WTC11 (cell line): ENCODE results near the gene RND1. TPM values are rescaled to one million over a fixed set of nuclear protein-coding genes. Genes with fewer than 3 reads are reported as not detected.

Experiments used
- ATAC-seq: fragments of 200-7000 bp; cut with Tn5 transposase; 2 replicates; pipeline ENCODE4 v1.10.0; 2021; ENCODE audit warnings: mild to moderate bottlenecking, moderate library complexity
- CTCF ChIA-PET: fragments of 300-600 bp; sonication (Branson Sonifier 250); formaldehyde crosslinking; loops from one replicate; lab custom pipeline; 2021; ENCODE audit warnings: antibody characterized with exemption; lab: Charles Lee
- POLR2A ChIA-PET: fragments of 350-600 bp; sonication (Branson Sonifier 250); formaldehyde crosslinking; loops from one replicate; lab custom pipeline; 2021; ENCODE audit warnings: antibody characterized with exemption; lab: Charles Lee
- DNase-seq: peaks from one replicate; pipeline ENCODE4 v3.0.0; 2021; ENCODE audit warnings: low spot score
- H3K27ac Mint-ChIP-seq: 2 replicates; pipeline ENCODE4 v1.8.0; 2021; ENCODE audit warnings: mixed read lengths
- H3K27me3 Mint-ChIP-seq: 2 replicates; pipeline ENCODE4 v1.8.0; 2021; ENCODE audit warnings: low read depth, mild to moderate bottlenecking, moderate library complexity, mixed read lengths
- H3K36me3 Mint-ChIP-seq: 2 replicates; pipeline ENCODE4 v1.8.0; 2021; ENCODE audit warnings: mixed read lengths
- H3K4me1 Mint-ChIP-seq: 2 replicates; pipeline ENCODE4 v1.8.0; 2022; ENCODE audit warnings: mixed read lengths
- H3K4me3 Mint-ChIP-seq: 2 replicates; pipeline ENCODE4 v1.8.0; 2021; ENCODE audit warnings: mild to moderate bottlenecking, moderate library complexity, mixed read lengths
- H3K9me3 Mint-ChIP-seq: 2 replicates; pipeline ENCODE4 v1.8.0; 2021; ENCODE audit warnings: mixed read lengths
- CBFB ChIP-seq: sonication (generic); formaldehyde crosslinking; IDR thresholded peaks from 2 replicates; pipeline ENCODE4 v1.8.1; 2022; ENCODE audit warnings: mild to moderate bottlenecking, low read depth, missing genetic modification reagents
- ELF4 ChIP-seq: sonication (generic); formaldehyde crosslinking; IDR thresholded peaks from 2 replicates; pipeline ENCODE4 v1.8.1; 2022; ENCODE audit warnings: low read depth, mild to moderate bottlenecking, moderate library complexity, missing genetic modification reagents
- ETV6 ChIP-seq: sonication (generic); formaldehyde crosslinking; IDR thresholded peaks from 2 replicates; pipeline ENCODE4 v1.8.1; 2022; ENCODE audit warnings: mild to moderate bottlenecking, missing genetic modification reagents
- FOXK1 ChIP-seq: sonication (generic); formaldehyde crosslinking; IDR thresholded peaks from 2 replicates; pipeline ENCODE4 v1.8.0; 2022; ENCODE audit warnings: mild to moderate bottlenecking, moderate library complexity, missing genetic modification reagents
- GRHL2 ChIP-seq: fragments of 250-450 bp; sonication (Bioruptor Pico); IDR thresholded peaks from 2 replicates; pipeline ENCODE4 v1.8.0; 2022; ENCODE audit warnings: mild to moderate bottlenecking, moderate library complexity; ENCODE audit not compliant: insufficient replicate concordance, severe bottlenecking
- JUN ChIP-seq: sonication (generic); formaldehyde crosslinking; IDR thresholded peaks from 2 replicates; pipeline ENCODE4 v1.8.0; 2023; ENCODE audit warnings: mild to moderate bottlenecking, missing genetic modification reagents
- NFE2L1 ChIP-seq: sonication (generic); formaldehyde crosslinking; IDR thresholded peaks from 2 replicates; pipeline ENCODE4 v1.8.1; 2023; ENCODE audit warnings: missing genetic modification reagents
- NFYB ChIP-seq: sonication (generic); formaldehyde crosslinking; conservative IDR thresholded peaks from 2 replicates; pipeline ENCODE4 v1.8.0; 2022; ENCODE audit warnings: low read depth, missing genetic modification reagents
- NR3C1 ChIP-seq: sonication (generic); formaldehyde crosslinking; conservative IDR thresholded peaks from 2 replicates; pipeline ENCODE4 v1.8.1; 2023; ENCODE audit warnings: low read depth, mild to moderate bottlenecking, missing genetic modification reagents
- OVOL2 ChIP-seq: fragments of 250-450 bp; sonication (Bioruptor Pico); IDR thresholded peaks from 2 replicates; pipeline ENCODE4 v1.9.0; 2021; ENCODE audit warnings: mild to moderate bottlenecking, borderline replicate concordance
- SOX15 ChIP-seq: fragments of 250-450 bp; sonication (Bioruptor Pico); IDR thresholded peaks from 2 replicates; pipeline ENCODE4 v1.9.0; 2021; ENCODE audit warnings: mild to moderate bottlenecking
- TEAD1 ChIP-seq: sonication (generic); formaldehyde crosslinking; IDR thresholded peaks from 2 replicates; pipeline ENCODE4 v1.8.0; 2022; ENCODE audit warnings: mild to moderate bottlenecking, missing genetic modification reagents
- TEAD4 ChIP-seq: sonication (generic); formaldehyde crosslinking; IDR thresholded peaks from 2 replicates; pipeline ENCODE4 v1.8.0; 2022; ENCODE audit warnings: mild to moderate bottlenecking, missing genetic modification reagents
- ZNF138 ChIP-seq: sonication (generic); formaldehyde crosslinking; conservative IDR thresholded peaks from 2 replicates; pipeline ENCODE4 v1.8.1; 2022; ENCODE audit warnings: mild to moderate bottlenecking, moderate library complexity, missing genetic modification reagents
- ZNF263 ChIP-seq: sonication (generic); formaldehyde crosslinking; IDR thresholded peaks from 2 replicates; pipeline ENCODE4 v1.8.1; 2022; ENCODE audit warnings: low read depth, mild to moderate bottlenecking, moderate library complexity, missing genetic modification reagents
- total RNA-seq: library from RNA; stranded (reverse); gene quantifications from 3 replicates; pipeline ENCODE4 v1.2.3, GENCODE V29; 2021
- TF ChIP-seq, protein P1 (sequence below): fragments of 200-600 bp; IDR thresholded peaks from 2 replicates; pipeline ENCODE4 v1.8.0; 2022; ENCODE audit warnings: antibody characterized with exemption
- TF ChIP-seq, protein P2 (sequence below): fragments of 250-450 bp; sonication (Bioruptor Pico); IDR thresholded peaks from 2 replicates; pipeline ENCODE4 v1.9.0; 2021; ENCODE audit warnings: mild to moderate bottlenecking, borderline replicate concordance
- TF ChIP-seq, protein P3 (sequence below): sonication (generic); formaldehyde crosslinking; IDR thresholded peaks from 2 replicates; pipeline ENCODE4 v1.8.1; 2023; ENCODE audit warnings: mild to moderate bottlenecking, missing genetic modification reagents, moderate library complexity
- TF ChIP-seq, protein P4 (sequence below): sonication (generic); formaldehyde crosslinking; IDR thresholded peaks from 2 replicates; pipeline ENCODE4 v1.8.0; 2023; ENCODE audit warnings: missing genetic modification reagents
- TF ChIP-seq, protein P5 (sequence below): sonication (generic); formaldehyde crosslinking; IDR thresholded peaks from 2 replicates; pipeline ENCODE4 v1.8.0; 2022; ENCODE audit warnings: mild to moderate bottlenecking, missing genetic modification reagents
- TF ChIP-seq, protein P6 (sequence below): sonication (generic); formaldehyde crosslinking; IDR thresholded peaks from 2 replicates; pipeline ENCODE4 v1.8.1; 2022; ENCODE audit warnings: missing genetic modification reagents, borderline replicate concordance

RND1 gene
- total RNA-seq, 1 experiment from 2014 or later, result 7.6 TPM

DNA sequence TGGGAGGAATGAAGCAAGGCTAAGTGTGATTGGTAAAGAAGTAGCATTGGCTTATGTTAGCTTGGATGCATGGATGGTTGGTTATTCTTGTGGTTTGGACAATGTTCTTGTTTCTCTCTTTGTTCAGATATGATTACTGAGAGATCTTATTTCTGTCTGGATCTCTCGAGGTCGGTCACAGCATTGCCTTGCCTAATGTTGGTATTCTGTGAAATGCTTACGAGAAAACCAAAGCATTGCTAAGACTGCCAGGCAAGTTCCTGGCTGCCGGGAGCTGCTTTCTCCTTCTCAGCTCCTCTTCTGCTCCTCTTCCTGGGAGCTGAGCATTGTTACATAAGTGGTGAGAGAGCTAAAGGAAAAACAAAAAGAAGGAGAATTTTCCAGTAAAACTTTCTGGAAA lies 7.4 kb upstream of the RND1 start:
- Mint-ChIP-seq H3K9me3 (no peaks in the 10 kb centered on the region), H3K4me1 (no peaks in the 10 kb centered on the region), H3K4me3 (no peak overlapping the region), H3K27ac (no peak overlapping the region), H3K36me3 (no peaks in the 10 kb centered on the region), H3K27me3 (no peaks in the 10 kb centered on the region; the same call in 1 of the 2 replicates)
- no peak for DNase-seq
- ChIA-PET POLR2A (interaction anchor here (1.0 kb wide), 1 partner anchor 10 kb away, joined by 3 read pairs; no protein-coding TSS in a partner anchor), CTCF (interaction anchor here (1.8 to 5.5 kb wide), 4 partner anchors 18 to 115 kb away, joined by 5 to 39 read pairs (median 10); partner anchors contain the start of gene DDX23)
- no peak for ATAC-seq
- TF ChIP-seq SOX15 (CRISPR knock-in tag), result no peak
- TF ChIP-seq NFYB, result no peak
- TF ChIP-seq, protein P1, sequence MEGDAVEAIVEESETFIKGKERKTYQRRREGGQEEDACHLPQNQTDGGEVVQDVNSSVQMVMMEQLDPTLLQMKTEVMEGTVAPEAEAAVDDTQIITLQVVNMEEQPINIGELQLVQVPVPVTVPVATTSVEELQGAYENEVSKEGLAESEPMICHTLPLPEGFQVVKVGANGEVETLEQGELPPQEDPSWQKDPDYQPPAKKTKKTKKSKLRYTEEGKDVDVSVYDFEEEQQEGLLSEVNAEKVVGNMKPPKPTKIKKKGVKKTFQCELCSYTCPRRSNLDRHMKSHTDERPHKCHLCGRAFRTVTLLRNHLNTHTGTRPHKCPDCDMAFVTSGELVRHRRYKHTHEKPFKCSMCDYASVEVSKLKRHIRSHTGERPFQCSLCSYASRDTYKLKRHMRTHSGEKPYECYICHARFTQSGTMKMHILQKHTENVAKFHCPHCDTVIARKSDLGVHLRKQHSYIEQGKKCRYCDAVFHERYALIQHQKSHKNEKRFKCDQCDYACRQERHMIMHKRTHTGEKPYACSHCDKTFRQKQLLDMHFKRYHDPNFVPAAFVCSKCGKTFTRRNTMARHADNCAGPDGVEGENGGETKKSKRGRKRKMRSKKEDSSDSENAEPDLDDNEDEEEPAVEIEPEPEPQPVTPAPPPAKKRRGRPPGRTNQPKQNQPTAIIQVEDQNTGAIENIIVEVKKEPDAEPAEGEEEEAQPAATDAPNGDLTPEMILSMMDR, result no peak
- TF ChIP-seq, protein P2, sequence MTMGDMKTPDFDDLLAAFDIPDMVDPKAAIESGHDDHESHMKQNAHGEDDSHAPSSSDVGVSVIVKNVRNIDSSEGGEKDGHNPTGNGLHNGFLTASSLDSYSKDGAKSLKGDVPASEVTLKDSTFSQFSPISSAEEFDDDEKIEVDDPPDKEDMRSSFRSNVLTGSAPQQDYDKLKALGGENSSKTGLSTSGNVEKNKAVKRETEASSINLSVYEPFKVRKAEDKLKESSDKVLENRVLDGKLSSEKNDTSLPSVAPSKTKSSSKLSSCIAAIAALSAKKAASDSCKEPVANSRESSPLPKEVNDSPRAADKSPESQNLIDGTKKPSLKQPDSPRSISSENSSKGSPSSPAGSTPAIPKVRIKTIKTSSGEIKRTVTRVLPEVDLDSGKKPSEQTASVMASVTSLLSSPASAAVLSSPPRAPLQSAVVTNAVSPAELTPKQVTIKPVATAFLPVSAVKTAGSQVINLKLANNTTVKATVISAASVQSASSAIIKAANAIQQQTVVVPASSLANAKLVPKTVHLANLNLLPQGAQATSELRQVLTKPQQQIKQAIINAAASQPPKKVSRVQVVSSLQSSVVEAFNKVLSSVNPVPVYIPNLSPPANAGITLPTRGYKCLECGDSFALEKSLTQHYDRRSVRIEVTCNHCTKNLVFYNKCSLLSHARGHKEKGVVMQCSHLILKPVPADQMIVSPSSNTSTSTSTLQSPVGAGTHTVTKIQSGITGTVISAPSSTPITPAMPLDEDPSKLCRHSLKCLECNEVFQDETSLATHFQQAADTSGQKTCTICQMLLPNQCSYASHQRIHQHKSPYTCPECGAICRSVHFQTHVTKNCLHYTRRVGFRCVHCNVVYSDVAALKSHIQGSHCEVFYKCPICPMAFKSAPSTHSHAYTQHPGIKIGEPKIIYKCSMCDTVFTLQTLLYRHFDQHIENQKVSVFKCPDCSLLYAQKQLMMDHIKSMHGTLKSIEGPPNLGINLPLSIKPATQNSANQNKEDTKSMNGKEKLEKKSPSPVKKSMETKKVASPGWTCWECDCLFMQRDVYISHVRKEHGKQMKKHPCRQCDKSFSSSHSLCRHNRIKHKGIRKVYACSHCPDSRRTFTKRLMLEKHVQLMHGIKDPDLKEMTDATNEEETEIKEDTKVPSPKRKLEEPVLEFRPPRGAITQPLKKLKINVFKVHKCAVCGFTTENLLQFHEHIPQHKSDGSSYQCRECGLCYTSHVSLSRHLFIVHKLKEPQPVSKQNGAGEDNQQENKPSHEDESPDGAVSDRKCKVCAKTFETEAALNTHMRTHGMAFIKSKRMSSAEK (CRISPR knock-in tag), result no peak
- TF ChIP-seq, protein P3, sequence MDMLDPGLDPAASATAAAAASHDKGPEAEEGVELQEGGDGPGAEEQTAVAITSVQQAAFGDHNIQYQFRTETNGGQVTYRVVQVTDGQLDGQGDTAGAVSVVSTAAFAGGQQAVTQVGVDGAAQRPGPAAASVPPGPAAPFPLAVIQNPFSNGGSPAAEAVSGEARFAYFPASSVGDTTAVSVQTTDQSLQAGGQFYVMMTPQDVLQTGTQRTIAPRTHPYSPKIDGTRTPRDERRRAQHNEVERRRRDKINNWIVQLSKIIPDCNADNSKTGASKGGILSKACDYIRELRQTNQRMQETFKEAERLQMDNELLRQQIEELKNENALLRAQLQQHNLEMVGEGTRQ (CRISPR knock-in tag), result no peak
- TF ChIP-seq, protein P4, sequence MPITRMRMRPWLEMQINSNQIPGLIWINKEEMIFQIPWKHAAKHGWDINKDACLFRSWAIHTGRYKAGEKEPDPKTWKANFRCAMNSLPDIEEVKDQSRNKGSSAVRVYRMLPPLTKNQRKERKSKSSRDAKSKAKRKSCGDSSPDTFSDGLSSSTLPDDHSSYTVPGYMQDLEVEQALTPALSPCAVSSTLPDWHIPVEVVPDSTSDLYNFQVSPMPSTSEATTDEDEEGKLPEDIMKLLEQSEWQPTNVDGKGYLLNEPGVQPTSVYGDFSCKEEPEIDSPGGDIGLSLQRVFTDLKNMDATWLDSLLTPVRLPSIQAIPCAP (CRISPR knock-in tag), result no peak
- TF ChIP-seq CBFB (CRISPR knock-in tag), result no peak
- no peak for TF ChIP-seq OVOL2 (CRISPR knock-in tag)
- no peak for TF ChIP-seq ZNF138 (CRISPR knock-in tag)
- no peak for TF ChIP-seq JUN (CRISPR knock-in tag)
- TF ChIP-seq, protein P5, sequence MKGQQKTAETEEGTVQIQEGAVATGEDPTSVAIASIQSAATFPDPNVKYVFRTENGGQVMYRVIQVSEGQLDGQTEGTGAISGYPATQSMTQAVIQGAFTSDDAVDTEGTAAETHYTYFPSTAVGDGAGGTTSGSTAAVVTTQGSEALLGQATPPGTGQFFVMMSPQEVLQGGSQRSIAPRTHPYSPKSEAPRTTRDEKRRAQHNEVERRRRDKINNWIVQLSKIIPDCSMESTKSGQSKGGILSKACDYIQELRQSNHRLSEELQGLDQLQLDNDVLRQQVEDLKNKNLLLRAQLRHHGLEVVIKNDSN (CRISPR knock-in tag), result no peak
- TF ChIP-seq NR3C1 (CRISPR knock-in tag), result no peak
- no peak for TF ChIP-seq GRHL2 (CRISPR knock-in tag)
- TF ChIP-seq NFE2L1 (CRISPR knock-in tag), result no peak
- no peak for TF ChIP-seq TEAD4 (CRISPR knock-in tag)
- no peak for TF ChIP-seq ETV6
- no peak for TF ChIP-seq ZNF263
- TF ChIP-seq, all 79 proteins: peak for 0

DNA sequence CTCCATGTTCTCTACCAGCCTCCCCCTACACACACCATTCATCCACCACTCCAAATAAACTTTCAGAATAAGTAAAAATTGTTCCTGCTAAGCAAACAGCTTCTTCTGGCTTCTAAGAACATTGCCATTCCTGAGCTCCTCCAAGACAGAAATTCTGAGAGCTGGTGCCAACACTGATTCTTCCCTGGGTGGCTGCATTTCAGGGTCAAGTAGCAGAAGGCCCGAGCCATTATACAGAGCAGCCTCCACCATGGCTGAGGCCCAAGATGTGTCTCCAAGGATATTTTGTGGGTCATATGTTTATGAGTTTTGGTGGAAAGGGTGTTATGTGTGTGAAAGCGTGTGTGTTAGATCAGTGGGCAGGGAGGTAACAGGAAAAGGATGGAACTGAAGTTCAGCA lies 3.5 kb upstream of the RND1 start:
- ATAC-seq (no peak), DNase-seq (no peak)
- no peak overlapping the region for H3K4me3 Mint-ChIP-seq
- CTCF ChIA-PET, result interaction anchor here (1.2 to 8.3 kb wide), 4 partner anchors 15 to 119 kb away, joined by 8 to 134 read pairs (median 24); partner anchors contain the start of gene DDX23
- no peak overlapping the region for H3K27ac Mint-ChIP-seq
- H3K4me1 Mint-ChIP-seq, result peaks cover 22% of the 10 kb centered on the region
- no peaks in the 10 kb centered on the region for H3K9me3 Mint-ChIP-seq
- no peaks in the 10 kb centered on the region for H3K36me3 Mint-ChIP-seq
- peaks cover 6% of the 10 kb centered on the region; the same call in 1 of the 2 replicates for H3K27me3 Mint-ChIP-seq
- POLR2A ChIA-PET, result interaction anchor here (0.6 kb wide), 1 partner anchor 17 kb away, joined by 3 read pairs; the partner anchor contains the start of gene DDX23
- no peak for TF ChIP-seq FOXK1
- no peak for TF ChIP-seq CBFB (CRISPR knock-in tag)
- no peak for TF ChIP-seq TEAD1 (CRISPR knock-in tag)
- TF ChIP-seq ELF4, result no peak
- TF ChIP-seq, protein P2 (CRISPR knock-in tag), result no peak
- TF ChIP-seq, protein P6, sequence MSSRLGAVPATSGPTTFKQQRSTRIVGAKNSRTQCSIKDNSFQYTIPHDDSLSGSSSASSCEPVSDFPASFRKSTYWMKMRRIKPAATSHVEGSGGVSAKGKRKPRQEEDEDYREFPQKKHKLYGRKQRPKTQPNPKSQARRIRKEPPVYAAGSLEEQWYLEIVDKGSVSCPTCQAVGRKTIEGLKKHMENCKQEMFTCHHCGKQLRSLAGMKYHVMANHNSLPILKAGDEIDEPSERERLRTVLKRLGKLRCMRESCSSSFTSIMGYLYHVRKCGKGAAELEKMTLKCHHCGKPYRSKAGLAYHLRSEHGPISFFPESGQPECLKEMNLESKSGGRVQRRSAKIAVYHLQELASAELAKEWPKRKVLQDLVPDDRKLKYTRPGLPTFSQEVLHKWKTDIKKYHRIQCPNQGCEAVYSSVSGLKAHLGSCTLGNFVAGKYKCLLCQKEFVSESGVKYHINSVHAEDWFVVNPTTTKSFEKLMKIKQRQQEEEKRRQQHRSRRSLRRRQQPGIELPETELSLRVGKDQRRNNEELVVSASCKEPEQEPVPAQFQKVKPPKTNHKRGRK (CRISPR knock-in tag), result no peak
